K562 (cell line): Measurements from ENCODE around the gene VSTM5. TPM values are rescaled to one million over a fixed set of nuclear protein-coding genes. Genes with fewer than 3 reads are reported as not detected.

Experiments
- CC2D1A ChIP-seq: fragments of 450-650 bp; IDR thresholded peaks from 2 replicates; pipeline ENCODE4 v1.6.1; 2017; ENCODE audit warnings: mild to moderate bottlenecking
- ELF2 ChIP-seq: fragments of 250-450 bp; sonication (Bioruptor Pico); IDR thresholded peaks from 2 replicates; pipeline ENCODE4 v1.5.0; 2021; ENCODE audit warnings: mild to moderate bottlenecking
- GATA2 ChIP-seq: sonication (generic); formaldehyde crosslinking; IDR thresholded peaks from 2 replicates; pipeline ENCODE4 v1.4.0; 2020; ENCODE audit warnings: mild to moderate bottlenecking, missing genetic modification reagents
- RAD21 ChIP-seq, 2 experiments: fragments of 250-450 bp in 1 of 2; fragments of 450-650 bp in 1 of 2; sonication (Bioruptor Pico) in 1 of 2; formaldehyde crosslinking in 1 of 2; IDR thresholded peaks in 1 of 2; conservative IDR thresholded peaks in 1 of 2; 2 replicates each; pipeline versions ENCODE4 v1.4.0 to v1.8.0; 2020 to 2022; ENCODE audit warnings: mild to moderate bottlenecking in 2 of 2, moderate library complexity in 1 of 2
- RCOR1 ChIP-seq, 2 experiments: IDR thresholded peaks; 2 replicates each; pipeline ENCODE4 v1.6.1; 2012; ENCODE audit warnings: low read depth in 2 of 2, low read length in 2 of 2, borderline replicate concordance in 1 of 2, improper control_type of control experiment in 1 of 2
- SIN3A ChIP-seq, 2 experiments: fragments of 150-350 bp in 1 of 2; IDR thresholded peaks; 2 replicates each; pipeline ENCODE4 v1.6.1; 2011 to 2016; ENCODE audit warnings: borderline replicate concordance in 2 of 2, low read depth in 2 of 2, low read length in 2 of 2, mild to moderate bottlenecking in 2 of 2, moderate library complexity in 2 of 2; ENCODE audit not compliant: control insufficient read depth in 1 of 2
- SMC3 ChIP-seq: conservative IDR thresholded peaks from 2 replicates; pipeline ENCODE4 v1.6.1; 2011; ENCODE audit warnings: low read depth, low read length, improper control_type of control experiment; ENCODE audit not compliant: insufficient read depth
- STAG1 ChIP-seq: sonication (generic); formaldehyde crosslinking; IDR thresholded peaks from 2 replicates; pipeline ENCODE4 v1.5.0; 2020; ENCODE audit warnings: missing genetic modification reagents, borderline replicate concordance
- ZBTB2 ChIP-seq: fragments of 450-650 bp; IDR thresholded peaks from 2 replicates; pipeline ENCODE4 v1.6.1; 2016; ENCODE audit warnings: antibody characterized with exemption
- ZFP36 ChIP-seq: fragments of 150-350 bp; IDR thresholded peaks from 2 replicates; pipeline ENCODE4 v1.6.1; 2018; ENCODE audit warnings: low read length, low read depth; ENCODE audit not compliant: partially characterized antibody
- polyA plus RNA-seq, 8 experiments: library from polyadenylated mRNA; depleted of rRNA in 4 of 8; stranded (reverse) in 5 of 8; unstranded in 3 of 8; fragments of >200 nt; fragmentation: Nextera tagmentation in 2 of 8; fragmentation: Illumina TruSeq in 1 of 8; extraction: Ambion mirVana in 2 of 8; extraction: Trizol in 1 of 8; gene quantifications; 2 replicates each; pipeline versions ENCODE4 v1.2.1 to v1.2.3, GENCODE V29; 2011 to 2014; ENCODE audit warnings: inconsistent platforms in 1 of 8, missing spikeins in 1 of 8
- total RNA-seq, 7 experiments: library from RNA; depleted of rRNA in 6 of 7; stranded (reverse); fragments of >200 nt in 6 of 7; fragmentation: Illumina TruSeq in 2 of 7; extraction: Trizol in 2 of 7; gene quantifications; 2 replicates each; pipeline versions ENCODE4 v1.2.1 to v1.2.3, GENCODE V29; 2011 to 2021; ENCODE audit warnings: low replicate concordance in 1 of 7
- TF ChIP-seq, protein P1 (sequence below): fragments of 450-650 bp; formaldehyde crosslinking; IDR thresholded peaks from 2 replicates; pipeline ENCODE4 v1.4.0; 2020; ENCODE audit warnings: mild to moderate bottlenecking, moderate library complexity

VSTM5 gene
- total and polyA plus RNA-seq, 9 of the 15 experiments (the other 6 are each of a cell fraction or from before 2014, with no cell fraction given): 0.01 TPM; not detected in 8

DNA sequence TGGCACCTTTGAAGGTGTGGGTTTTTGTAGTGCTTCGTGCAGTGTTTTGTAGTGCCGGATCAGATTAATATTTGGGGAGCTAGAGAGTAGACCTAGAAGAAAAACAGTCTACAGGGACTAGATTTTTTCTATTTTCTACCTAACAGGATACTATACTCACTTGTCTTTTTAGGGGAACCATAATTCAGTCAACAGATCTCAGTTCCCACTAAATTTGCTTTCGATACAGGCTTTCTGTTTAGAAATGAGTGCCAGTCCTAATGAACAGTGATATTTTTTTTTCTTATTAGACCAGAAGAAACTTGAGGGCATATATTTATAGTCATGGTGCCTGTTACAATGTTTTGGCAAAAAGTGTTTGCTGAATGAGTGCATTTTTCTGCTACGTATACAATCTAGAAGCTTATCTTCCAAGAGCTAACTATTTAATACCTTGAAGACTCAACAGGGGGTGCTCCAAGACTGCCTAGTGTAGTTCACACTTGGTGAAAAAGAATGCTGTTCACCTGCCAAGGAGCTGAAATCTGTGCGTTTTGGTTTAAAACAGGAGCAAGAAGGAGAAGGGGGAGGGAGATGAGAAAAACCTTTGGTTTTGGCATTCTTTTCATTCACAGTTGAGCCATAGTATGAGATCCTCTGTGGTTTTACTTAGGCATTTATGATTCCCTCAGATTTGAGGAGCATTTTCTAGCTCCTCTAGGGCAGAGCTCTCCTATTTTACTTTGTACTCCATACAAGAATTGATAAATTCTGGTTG lies 44.9 kb upstream of the VSTM5 start (continued):
- TF ChIP-seq, protein P1, sequence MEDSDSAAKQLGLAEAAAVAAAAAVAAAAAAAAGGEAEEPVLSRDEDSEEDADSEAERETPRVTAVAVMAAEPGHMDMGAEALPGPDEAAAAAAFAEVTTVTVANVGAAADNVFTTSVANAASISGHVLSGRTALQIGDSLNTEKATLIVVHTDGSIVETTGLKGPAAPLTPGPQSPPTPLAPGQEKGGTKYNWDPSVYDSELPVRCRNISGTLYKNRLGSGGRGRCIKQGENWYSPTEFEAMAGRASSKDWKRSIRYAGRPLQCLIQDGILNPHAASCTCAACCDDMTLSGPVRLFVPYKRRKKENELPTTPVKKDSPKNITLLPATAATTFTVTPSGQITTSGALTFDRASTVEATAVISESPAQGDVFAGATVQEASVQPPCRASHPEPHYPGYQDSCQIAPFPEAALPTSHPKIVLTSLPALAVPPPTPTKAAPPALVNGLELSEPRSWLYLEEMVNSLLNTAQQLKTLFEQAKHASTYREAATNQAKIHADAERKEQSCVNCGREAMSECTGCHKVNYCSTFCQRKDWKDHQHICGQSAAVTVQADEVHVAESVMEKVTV (CRISPR knock-in tag): peak; percentile 91
- TF ChIP-seq RAD21 (CRISPR knock-in tag; conservative IDR thresholded peaks at IDR 0.05 in 1 of 2, IDR thresholded peaks at IDR 0.05 in 1 of 2) (peak; percentile 93 to 95), ELF2 (0 out of 2 replicates have a peak, but pooled peaks have one; percentile 25), ZFP36 (no peak), STAG1 (CRISPR knock-in tag) (peak; percentile 58; the same call in 1 of the 2 replicates), GATA2 (CRISPR knock-in tag) (peak; percentile 14; the same call in 1 of the 2 replicates), ZBTB2 (no peak), SMC3 (peak; percentile 68), SIN3A (IDR thresholded peaks at IDR 0.05; ENCODE audit: borderline replicate concordance in 2 of 2, control insufficient read depth in 1 of 2, low read depth in 2 of 2, low read length in 2 of 2) (no peak), CC2D1A (peak; percentile 56), RCOR1 (IDR thresholded peaks at IDR 0.05; ENCODE audit: borderline replicate concordance in 1 of 2, low read depth in 2 of 2, low read length in 2 of 2) (0 out of 4 replicates have a peak, but pooled peaks of 1 of the 2 experiments have one; percentile 15)
